Spleen (tissue), 11 donors: ENCODE results near the gene PIP5K1B. TPM values are rescaled to one million over a fixed set of nuclear protein-coding genes. Genes with fewer than 3 reads are reported as not detected.
"Not testable (repeated sequence)": the region's sequence is repeated elsewhere in the genome, so short reads cannot be mapped to it uniquely, and the experiment has no call there.

Experiments used
- DNase-seq: peaks from one replicate; pipeline ENCODE4 v3.0.0-alpha.2; 2020
- H3K27ac ChIP-seq, 8 donors: fragments of 200-600 bp; sonication (generic) in 7 of 8; 1 replicate in 4 of 8; 2 replicates in 4 of 8; pipeline versions ENCODE4 v1.5.0 to v1.8.0; 2016 to 2021; ENCODE audit warnings: inconsistent platforms in 4 of 8, mild to moderate bottlenecking in 4 of 8, moderate library complexity in 1 of 8
- H3K27me3 ChIP-seq, 7 donors: fragments of 200-600 bp; sonication (generic) in 6 of 7; replicated peaks in 1 of 7; 1 replicate in 4 of 7; 2 replicates in 3 of 7; pipeline versions ENCODE4 v1.5.0 to v1.8.0; 2016 to 2021; ENCODE audit warnings: inconsistent platforms in 3 of 7, mild to moderate bottlenecking in 1 of 7
- H3K36me3 ChIP-seq, 6 donors: fragments of 200-600 bp; sonication (generic) in 5 of 6; 1 replicate in 4 of 6; 2 replicates in 2 of 6; pipeline versions ENCODE4 v1.5.0 to v1.8.0; 2016 to 2021; ENCODE audit warnings: inconsistent platforms in 2 of 6
- H3K4me1 ChIP-seq, 6 donors: fragments of 200-600 bp; sonication (generic) in 5 of 6; 1 replicate in 3 of 6; 2 replicates in 3 of 6; pipeline versions ENCODE4 v1.5.0 to v1.8.0; 2016 to 2021; ENCODE audit warnings: inconsistent platforms in 3 of 6
- H3K4me3 ChIP-seq, 8 donors: fragments of 200-600 bp; sonication (generic) in 7 of 8; 1 replicate in 4 of 8; 2 replicates in 4 of 8; pipeline versions ENCODE4 v1.5.0 to v1.8.0; 2016 to 2021; ENCODE audit warnings: inconsistent platforms in 4 of 8, mild to moderate bottlenecking in 4 of 8, moderate library complexity in 2 of 8
- H3K9me3 ChIP-seq, 8 donors: fragments of 200-600 bp; sonication (generic) in 7 of 8; 1 replicate in 4 of 8; 2 replicates in 4 of 8; pipeline versions ENCODE4 v1.5.0 to v1.8.0; 2016 to 2021; ENCODE audit warnings: inconsistent platforms in 4 of 8
- POLR2A ChIP-seq, 3 donors: fragments of 450-650 bp; IDR thresholded peaks; one replicate each; pipeline ENCODE4 v1.5.1; 2017; ENCODE audit warnings: antibody characterized with exemption in 3 of 3, mild to moderate bottlenecking in 1 of 3
- POLR2AphosphoS5 ChIP-seq, 3 donors: sonication (generic); formaldehyde crosslinking; IDR thresholded peaks; one replicate each; pipeline ENCODE4 v1.5.1; 2017; ENCODE audit warnings: antibody characterized with exemption in 3 of 3
- WGBS, 5 donors: extraction: QIAGEN DNeasy Blood & Tissue Kit in 3 of 5; methylation state at CpG; one replicate each; pipeline versions ENCODE4 v1.1.5 to v1.1.7; 2013 to 2018; 5-methylcytosine and 5-hydroxymethylcytosine counted together
- intact Hi-C: fragments of 100-400 bp; cut with DNase I; formaldehyde crosslinking; loops from one replicate; pipeline ENCODE4 v1.15.0; 2023; ENCODE audit warnings: low total_unique reads
- polyA plus RNA-seq, 3 donors: library from polyadenylated mRNA; stranded (reverse); fragments of 200-250 nt; gene quantifications; one replicate each; pipeline ENCODE4 v1.2.1, GENCODE V29; 2013
- total RNA-seq, 7 donors: library from RNA; depleted of rRNA in 3 of 7; stranded (reverse); fragments of >200 nt in 3 of 7; fragmentation: NEBNext Ultra II Directional in 4 of 7; extraction: Animal tissue kit (Norgen Biotek cat#: 25700) in 4 of 7; gene quantifications; one replicate each; pipeline versions ENCODE4 v1.1.0 to v1.2.1, GENCODE V29; 2016 to 2021
- TF ChIP-seq, protein P1 (sequence below), 11 experiments: fragments of 200-600 bp in 7 of 11; fragments of 450-650 bp in 4 of 11; sonication (generic) in 4 of 11; IDR thresholded peaks in 8 of 11; conservative IDR thresholded peaks in 3 of 11; 1 replicate in 7 of 11; 2 replicates in 4 of 11; pipeline versions ENCODE4 v1.4.0 to v1.8.0; 2016 to 2021; ENCODE audit warnings: antibody characterized with exemption in 11 of 11, inconsistent platforms in 4 of 11, mild to moderate bottlenecking in 1 of 11
- donor health status: healthy with polysubstance abuse.
- donor health status: DM: no; HTN: no; CAD: no; lungs with moderate emphysema.
- donor health status: DM: no; HTN: no; CAD: no.
- donor health status: Bipolar disorder and iron deficiency.
- donor health status: healthy.
- donor health status: DM: no; HTN: no; CAD: no.
- donor health status: DM: yes; HTN: yes; CAD: no.

Gene PIP5K1B
- total and polyA plus RNA-seq, 10 donors = 1.5 to 10.3 (median 6.8) TPM

DNA sequence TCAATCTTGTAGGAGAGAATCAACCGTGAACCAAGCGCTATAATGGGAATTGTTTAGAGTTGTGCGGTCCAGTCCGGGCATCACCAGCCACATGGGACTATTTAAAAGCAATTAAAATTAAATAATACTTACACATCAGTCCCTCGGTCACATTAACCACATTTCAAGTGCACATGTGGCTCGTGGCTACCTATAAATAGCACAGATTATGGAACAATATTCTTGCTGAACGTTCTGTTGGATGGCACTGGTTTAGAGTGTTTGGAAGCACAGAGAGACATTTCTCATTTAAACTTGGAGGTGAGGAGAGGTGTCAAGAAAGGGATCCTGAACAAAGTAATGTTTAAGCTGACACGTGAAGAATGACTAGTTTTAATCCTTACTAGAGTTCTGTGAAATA, 12.5 kb upstream of the PIP5K1B start:
- WGBS, 5 donors = 69 to 72% (median 70%) methylated on average over 8 of the region's 8 CpGs
- Histone ChIP-seq H3K4me1 (no peaks in the 10 kb centered on the region), H3K9me3 (no peaks in the 10 kb centered on the region), H3K4me3 (no peak overlapping the region), H3K27ac (no peak overlapping the region), H3K36me3 (no peaks in the 10 kb centered on the region), H3K27me3 (peaks cover 0 to 6% (median 0%) of the 10 kb centered on the region in 7 donors)
- intact Hi-C loops = no loop called here
- no peak for DNase-seq
- TF ChIP-seq POLR2A (IDR thresholded peaks at IDR 0.05) (no peak), POLR2AphosphoS5 (IDR thresholded peaks at IDR 0.05) (no peak)
- TF ChIP-seq, protein P1, sequence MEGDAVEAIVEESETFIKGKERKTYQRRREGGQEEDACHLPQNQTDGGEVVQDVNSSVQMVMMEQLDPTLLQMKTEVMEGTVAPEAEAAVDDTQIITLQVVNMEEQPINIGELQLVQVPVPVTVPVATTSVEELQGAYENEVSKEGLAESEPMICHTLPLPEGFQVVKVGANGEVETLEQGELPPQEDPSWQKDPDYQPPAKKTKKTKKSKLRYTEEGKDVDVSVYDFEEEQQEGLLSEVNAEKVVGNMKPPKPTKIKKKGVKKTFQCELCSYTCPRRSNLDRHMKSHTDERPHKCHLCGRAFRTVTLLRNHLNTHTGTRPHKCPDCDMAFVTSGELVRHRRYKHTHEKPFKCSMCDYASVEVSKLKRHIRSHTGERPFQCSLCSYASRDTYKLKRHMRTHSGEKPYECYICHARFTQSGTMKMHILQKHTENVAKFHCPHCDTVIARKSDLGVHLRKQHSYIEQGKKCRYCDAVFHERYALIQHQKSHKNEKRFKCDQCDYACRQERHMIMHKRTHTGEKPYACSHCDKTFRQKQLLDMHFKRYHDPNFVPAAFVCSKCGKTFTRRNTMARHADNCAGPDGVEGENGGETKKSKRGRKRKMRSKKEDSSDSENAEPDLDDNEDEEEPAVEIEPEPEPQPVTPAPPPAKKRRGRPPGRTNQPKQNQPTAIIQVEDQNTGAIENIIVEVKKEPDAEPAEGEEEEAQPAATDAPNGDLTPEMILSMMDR (IDR thresholded peaks at IDR 0.05 in 8 of 11, conservative IDR thresholded peaks at IDR 0.05 in 3 of 11) = no peak

DNA sequence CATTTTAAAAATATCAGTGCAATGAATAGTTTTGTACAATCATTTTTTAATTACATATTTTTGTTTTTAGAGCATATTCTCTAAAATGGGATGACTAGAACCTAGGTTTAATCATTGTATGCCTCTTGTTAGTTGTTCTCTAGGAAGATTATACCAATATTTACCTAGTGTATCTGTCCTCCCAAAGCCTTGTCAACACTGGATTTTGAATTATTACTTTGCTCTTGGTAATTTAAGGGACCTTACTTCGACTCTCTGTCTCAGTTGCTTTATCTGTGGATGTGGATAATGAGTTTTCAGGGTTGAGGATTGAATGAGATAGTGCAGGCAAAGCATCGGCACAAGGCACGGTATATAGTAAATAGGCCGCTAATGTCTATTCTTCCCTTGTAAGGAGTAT, 10.9 kb upstream of the PIP5K1B start:
- Histone ChIP-seq H3K27me3 (peaks cover 0 to 6% (median 0%) of the 10 kb centered on the region in 7 donors), H3K9me3 (no peaks in the 10 kb centered on the region), H3K27ac (no peak overlapping the region), H3K4me1 (no peaks in the 10 kb centered on the region), H3K4me3 (no peak overlapping the region), H3K36me3 (no peaks in the 10 kb centered on the region)
- intact Hi-C loops = no loop called here
- no peak for DNase-seq
- 84 to 93% (median 86%) methylated on average over 4 of the region's 4 CpGs for WGBS, 5 donors
- TF ChIP-seq, protein P1 (IDR thresholded peaks at IDR 0.05 in 8 of 11, conservative IDR thresholded peaks at IDR 0.05 in 3 of 11) = no peak
- TF ChIP-seq POLR2A (IDR thresholded peaks at IDR 0.05) (no peak), POLR2AphosphoS5 (IDR thresholded peaks at IDR 0.05) (no peak)

DNA sequence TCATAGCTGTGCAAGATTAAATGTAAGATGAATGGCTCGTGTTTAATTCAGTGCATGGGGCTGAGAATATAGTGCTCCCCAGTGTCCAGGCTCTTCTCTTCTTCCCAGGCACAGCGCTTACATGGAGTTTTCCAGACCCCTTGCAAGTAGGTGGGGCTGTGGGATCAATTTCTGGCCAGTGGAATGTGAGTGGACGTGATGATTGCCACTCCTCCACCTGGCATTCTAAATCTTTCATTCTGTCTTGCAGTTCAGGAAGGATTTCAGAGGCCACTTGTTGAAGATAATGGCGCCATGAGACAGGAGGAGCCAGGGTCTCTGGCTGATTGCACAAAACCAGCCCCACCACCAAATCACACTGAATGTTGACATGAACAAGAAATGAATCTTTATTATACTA, 7.2 kb upstream of the PIP5K1B start:
- TF ChIP-seq POLR2A (IDR thresholded peaks at IDR 0.05) (no peak), POLR2AphosphoS5 (IDR thresholded peaks at IDR 0.05) (no peak)
- TF ChIP-seq, protein P1 (IDR thresholded peaks at IDR 0.05 in 8 of 11, conservative IDR thresholded peaks at IDR 0.05 in 3 of 11) = no peak
- intact Hi-C loops = no loop called here
- Histone ChIP-seq H3K27ac (no peak overlapping the region), H3K27me3 (peaks cover 0 to 6% (median 0%) of the 10 kb centered on the region in 7 donors), H3K9me3 (no peaks in the 10 kb centered on the region), H3K4me3 (no peak overlapping the region), H3K4me1 (no peaks in the 10 kb centered on the region), H3K36me3 (no peaks in the 10 kb centered on the region)
- WGBS, 5 donors = 57 to 87% (median 79%) methylated on average over 4 of the region's 4 CpGs
- DNase-seq = no peak

DNA sequence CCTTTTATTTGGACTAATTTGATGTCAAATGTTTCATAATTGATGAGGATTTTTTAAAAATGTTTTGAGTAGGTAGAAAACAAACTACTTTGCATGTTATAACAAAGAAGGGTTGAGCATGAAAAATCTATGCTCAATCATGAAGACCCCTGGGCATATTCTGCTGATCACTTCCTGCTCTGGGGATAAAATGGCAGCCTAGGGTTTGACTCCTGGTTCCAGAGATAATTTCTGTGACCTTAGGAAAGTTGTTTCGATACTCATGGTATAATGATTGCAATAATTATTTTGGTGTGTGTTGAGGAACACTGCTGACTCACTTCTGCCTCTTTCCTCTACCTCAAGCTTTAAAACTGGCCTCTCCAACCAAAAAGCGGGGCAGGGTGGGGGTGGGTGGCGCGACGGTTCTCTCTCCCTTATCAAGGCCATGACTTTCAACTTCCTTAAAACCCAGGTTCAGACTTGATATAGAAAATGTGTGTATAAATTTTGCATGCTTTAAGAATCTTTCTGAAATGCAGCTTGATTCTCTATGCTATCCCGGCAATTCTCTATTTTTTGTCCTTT, 6.0 kb upstream of the PIP5K1B start:
- Histone ChIP-seq H3K36me3 (no peaks in the 10 kb centered on the region), H3K27me3 (peaks cover 0 to 6% (median 0%) of the 10 kb centered on the region in 7 donors), H3K27ac (no peak overlapping the region), H3K9me3 (no peaks in the 10 kb centered on the region), H3K4me3 (no peak overlapping the region), H3K4me1 (peaks cover 0 to 3% (median 1%) of the 10 kb centered on the region in 6 donors)
- intact Hi-C loops = no loop called here
- TF ChIP-seq POLR2A (IDR thresholded peaks at IDR 0.05) = no peak
- TF ChIP-seq, protein P1 (IDR thresholded peaks at IDR 0.05 in 8 of 11, conservative IDR thresholded peaks at IDR 0.05 in 3 of 11) = no peak
- TF ChIP-seq POLR2AphosphoS5 (IDR thresholded peaks at IDR 0.05) = no peak
- 34 to 54% (median 45%) methylated on average over 6 of the region's 6 CpGs for WGBS, 5 donors
- no peak for DNase-seq

DNA sequence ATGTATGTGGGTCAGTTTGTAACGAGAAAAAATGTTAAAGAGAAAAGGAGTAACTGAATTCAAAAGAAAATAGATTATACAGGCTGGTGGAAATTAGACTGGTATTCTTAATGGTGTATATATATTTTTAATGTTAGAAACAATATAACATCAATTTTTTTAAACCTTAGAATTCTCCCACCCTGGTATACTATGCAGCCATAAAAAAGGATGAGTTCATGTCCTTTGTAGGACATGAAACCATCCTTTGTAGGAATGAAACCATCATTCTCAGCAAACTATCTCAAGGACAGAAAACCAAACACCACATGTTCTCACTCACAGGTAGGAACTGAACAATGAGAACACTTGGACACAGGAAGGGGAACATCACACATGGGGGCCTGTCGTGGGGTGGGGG, 5.4 kb upstream of the PIP5K1B start:
- H3K27me3 ChIP-seq = peaks cover 0 to 11% (median 3%) of the 10 kb centered on the region in 7 donors
- H3K27ac ChIP-seq, H3K4me3 ChIP-seq, H3K4me1 ChIP-seq, DNase-seq, H3K9me3 ChIP-seq, H3K36me3 ChIP-seq: not testable (repeated sequence)
- intact Hi-C loops = loop anchor here (10.0 kb wide), 1 partner anchor 105 kb away; no protein-coding TSS in a partner anchor
- WGBS, 5 donors = 72 to 87% (median 84%) methylated on average over 2 of the region's 2 CpGs
